Stomach (tissue), 4 donors: ENCODE measurements around the gene ROBO1.

Source experiments
- CTCF ChIP-seq, 7 experiments: fragments of 450-650 bp in 4 of 7; fragments of 200-600 bp in 3 of 7; sonication (generic) in 3 of 7; IDR thresholded peaks; one replicate each; pipeline ENCODE4 v1.5.1; 2016 to 2019; ENCODE audit warnings: antibody characterized with exemption in 7 of 7, control low read depth in 2 of 7, mild to moderate bottlenecking in 1 of 7
- EP300 ChIP-seq: sonication (generic); formaldehyde crosslinking; IDR thresholded peaks from one replicate; pipeline ENCODE4 v1.6.1; 2017; ENCODE audit warnings: antibody characterized with exemption

DNA sequence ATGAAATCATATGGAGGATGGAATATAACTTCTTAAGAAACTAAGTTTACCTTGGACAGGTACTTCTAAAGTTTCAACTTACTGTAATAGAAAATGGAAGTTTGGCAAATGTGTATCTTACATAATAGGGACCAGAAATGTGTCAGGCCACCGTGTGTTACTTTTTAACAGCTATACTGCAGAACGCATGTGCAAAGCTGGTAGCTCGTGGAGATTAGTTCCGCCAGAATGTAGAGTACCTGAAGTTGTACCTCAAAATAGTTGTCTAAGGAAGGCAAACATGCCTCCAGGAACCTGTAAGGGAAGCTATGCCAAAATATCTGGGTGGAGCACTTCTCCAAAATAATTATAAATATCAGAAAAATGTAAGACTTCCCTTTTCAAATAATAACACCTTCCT, 920.6 kb downstream of the ROBO1 start:
- TF ChIP-seq CTCF (IDR thresholded peaks at IDR 0.05) (no peak), EP300 (no peak)
